HG02973 (cell line): Measurements from ENCODE around the gene MAPK8.

Experiments used
- ATAC-seq: cut with Tn5 transposase; IDR thresholded peaks from one replicate; pipeline ENCODE4 v1.9.1; 2021; ENCODE audit warnings: moderate library complexity; ENCODE audit not compliant: unreplicated experiment

The MAPK8 gene

DNA sequence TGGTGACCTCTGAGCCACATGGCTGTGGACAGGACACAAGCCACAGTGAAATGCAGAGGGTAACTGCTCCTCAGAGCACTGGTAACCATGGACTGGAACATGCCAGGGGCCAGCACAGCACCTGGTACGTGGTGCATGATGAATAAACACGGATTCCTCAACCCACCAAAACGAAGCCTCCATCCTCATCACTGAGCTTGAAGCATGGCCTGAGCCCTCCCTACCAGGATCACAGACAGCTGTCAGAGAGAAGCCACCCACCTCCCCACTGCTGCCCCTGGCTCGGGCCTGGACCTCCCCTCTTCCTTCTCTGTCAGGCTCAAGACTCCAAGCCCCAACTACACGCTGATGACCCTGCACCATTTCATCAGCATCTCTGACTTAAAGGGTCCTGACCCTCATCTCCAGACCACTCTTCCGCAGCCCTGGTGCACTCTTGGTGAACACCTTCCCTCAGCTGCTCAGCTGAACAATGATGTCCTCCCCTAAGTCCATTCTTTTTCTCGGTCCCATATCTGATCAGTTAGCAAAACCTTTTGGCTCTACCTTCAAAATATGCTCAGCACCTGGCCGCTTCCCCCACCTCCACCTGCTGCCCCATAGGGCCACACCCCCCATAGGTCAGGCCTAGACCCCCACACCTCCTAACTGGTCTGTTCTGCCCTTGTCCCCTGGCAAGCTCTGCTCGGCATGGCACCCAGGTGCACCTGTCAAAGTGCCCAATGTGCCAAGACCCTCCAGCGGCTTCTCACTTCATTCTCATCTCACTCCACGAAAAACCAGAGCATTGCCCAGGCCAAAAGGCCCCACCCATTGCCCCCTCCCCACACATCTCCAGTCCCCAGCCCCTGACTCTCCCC is 141.1 kb downstream of the MAPK8 start:
- ATAC-seq, result no peak

DNA sequence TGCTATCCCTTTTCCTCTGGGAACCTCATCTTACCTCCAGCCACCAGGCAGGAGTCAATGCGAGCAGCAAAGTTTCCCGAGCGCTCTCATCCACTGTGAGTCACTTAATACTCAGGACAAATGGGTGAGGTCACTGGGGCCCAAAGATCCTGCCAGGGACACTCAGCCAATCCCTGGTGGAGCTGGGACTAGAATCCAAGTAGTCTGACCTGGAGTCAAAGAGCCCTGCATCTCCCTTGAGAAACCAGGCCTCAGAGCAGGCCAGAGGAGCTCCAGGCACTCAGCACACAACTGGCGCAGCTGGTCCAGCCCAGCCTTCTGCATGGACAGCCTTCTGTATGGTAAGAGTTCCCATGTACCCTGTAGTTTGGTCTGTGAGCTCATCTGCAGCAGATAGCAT is 142.3 kb downstream of the MAPK8 start:
- ATAC-seq, result no peak

- no peak for ATAC-seq
Observed at GRCh38 chr10:48449501-48450232, 143.2 kb downstream of the MAPK8 start.

DNA sequence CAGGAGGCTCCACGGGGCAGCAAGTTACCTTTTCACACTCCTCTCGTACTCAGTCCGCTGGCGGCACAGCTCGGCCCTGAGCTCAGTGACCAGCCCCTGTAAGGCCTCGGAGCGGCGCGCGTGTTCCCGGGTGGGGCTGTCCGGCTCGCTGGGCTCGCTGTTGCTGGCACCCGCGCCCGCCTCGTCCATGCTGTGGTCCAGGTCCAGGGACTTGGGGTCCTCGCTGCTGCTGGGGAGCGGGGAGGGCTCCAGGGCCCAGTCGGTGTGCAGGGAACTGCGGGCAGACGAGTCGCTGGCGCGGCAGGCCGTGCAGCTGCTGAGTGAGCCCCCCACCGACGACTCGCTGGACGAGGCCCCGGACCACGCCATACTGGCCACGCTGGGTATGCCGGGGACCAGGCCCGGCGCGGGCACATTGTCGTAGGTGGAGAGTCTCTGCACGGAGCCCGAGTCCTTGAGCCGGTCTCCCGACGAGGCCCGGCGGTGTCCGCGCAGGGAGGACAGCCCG is 143.8 kb downstream of the MAPK8 start:
- no peak for ATAC-seq

DNA sequence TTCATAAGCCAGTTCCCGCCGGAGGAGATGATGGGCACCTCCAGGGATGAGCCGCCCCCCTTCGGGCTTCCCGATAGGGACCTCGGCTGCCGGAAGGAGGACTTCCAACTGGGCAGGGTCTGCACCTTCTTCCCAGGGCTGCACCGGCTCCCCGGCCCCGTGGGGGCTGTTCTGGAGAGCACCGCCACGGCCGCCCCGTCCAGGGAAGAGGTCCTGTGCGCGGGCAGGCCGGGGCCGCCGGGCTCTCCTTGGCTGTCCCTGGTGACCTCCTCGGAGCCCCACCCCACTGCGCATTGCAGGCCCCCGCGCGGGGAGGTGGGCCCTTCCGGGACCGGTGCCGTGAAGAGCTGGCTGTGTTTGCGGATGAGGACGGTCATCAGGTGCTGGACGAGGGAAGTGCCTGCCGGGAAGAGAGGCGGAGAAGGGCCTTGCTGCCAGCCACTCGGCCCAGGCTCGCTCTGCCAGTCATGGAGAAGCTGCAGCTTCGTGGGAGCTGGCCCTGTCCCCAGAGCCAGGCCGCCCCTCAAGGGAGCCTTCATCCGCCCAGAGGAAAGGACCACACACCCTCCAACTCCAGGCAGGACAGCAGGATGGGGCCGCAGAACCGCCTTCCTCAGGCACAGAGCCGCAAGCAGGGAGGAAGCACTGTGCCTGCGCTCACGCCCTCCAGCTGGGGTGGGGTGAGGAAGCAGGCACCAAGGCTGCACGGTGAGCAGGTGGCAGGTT is 144.4 kb downstream of the MAPK8 start:
- no peak for ATAC-seq

DNA sequence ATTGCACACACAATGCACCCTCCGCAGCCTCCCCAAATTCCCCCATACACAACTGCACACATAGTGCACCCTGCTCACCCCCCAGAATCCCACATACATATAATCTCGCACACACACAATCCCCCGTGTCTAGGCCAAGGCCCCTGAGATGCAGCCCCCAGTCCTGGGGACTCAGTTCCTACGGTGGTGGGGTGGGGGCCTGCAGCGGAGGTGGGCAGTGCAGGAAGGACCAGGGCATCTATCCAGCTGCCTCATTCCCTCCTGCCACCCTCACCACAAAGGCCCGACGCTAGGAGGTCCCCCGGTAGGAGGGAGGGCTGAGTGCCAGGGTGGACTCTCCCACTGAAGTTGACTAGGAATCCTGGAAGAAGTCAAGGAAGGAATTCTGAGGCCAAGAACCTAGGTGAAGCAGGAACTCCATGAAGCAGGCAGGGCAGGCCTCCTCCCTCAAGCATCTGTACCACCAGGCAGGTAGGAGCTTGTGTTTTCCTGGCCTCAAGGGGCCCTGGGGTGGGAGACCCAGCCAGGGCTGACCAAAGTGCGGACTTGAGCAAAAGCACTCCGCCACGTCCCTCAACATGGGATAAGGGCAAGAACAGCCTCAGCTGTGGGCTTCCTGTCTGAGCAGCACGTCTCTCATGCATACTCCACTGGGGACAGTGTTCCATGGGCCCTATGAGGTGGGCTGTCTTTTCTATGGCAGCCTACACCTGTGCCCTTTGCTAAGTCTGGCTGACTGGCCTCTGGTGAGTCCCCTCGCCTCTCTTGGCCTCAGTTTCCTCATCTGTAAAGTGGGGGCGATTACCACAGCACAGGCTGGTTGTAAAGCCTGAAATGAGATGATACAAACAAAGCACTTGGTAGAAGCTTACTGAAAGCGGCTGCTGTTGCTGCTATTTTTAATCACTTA is 145.7 kb downstream of the MAPK8 start:
- no peak for ATAC-seq

GRCh38 chr10:48452879-48453412 is 146.5 kb downstream of the MAPK8 start:
- no peak for ATAC-seq

GRCh38 chr10:48453451-48454301 is 147.2 kb downstream of the MAPK8 start:
- ATAC-seq, result no peak

DNA sequence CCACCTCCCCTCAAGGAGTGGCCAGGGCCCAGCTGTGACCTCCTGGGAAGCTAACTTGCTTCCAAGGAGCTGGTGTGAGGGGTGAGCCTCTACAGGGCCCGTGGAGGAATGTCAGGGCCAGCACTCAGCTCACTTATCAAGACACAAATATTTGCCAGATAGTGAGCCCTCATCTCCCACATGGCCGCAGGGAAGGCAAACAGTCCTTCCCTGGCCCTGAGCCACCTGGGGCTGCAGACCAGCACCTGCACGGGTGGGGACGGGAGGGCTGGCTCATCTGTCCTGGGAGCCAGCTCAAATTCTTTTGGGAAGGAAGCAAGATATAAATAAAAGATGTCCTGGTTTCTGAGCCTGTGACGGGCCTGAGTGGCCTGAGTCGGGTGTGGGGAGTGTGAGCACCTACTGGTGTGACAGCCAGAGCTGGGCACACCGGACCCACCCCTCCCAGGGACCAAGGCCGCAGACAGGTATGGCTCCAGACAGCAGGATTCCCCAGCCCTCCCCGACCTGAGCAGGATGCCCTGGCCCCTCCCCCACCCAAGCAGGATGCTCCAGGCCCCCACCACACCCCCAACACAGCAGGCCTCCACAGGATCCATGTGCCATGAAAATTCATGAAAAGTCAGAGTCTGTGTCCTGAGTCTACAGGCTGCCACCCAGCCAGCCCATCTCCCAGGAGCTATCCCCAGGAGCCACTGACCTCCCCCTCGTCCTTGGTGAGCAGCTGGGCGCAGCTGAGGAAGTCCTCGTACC is 148.0 kb downstream of the MAPK8 start:
- ATAC-seq, result no peak

DNA sequence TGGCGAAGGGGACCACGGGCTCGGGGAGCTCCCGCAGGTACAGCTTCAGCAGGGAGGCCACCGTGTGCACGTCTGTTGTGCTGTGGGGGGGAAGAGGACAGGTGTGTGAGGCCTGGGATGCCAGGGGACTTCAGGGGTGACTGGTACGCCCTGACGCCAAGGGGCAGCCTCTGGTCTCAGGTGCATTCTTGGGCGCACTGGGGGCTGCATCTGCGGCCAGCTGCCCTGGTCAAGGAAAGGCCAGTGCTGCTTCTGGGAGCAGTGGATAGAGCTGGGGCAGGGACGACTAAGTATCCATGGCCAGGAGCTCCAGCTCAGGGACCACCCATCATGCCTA is 148.5 kb downstream of the MAPK8 start:
- ATAC-seq, result no peak

DNA sequence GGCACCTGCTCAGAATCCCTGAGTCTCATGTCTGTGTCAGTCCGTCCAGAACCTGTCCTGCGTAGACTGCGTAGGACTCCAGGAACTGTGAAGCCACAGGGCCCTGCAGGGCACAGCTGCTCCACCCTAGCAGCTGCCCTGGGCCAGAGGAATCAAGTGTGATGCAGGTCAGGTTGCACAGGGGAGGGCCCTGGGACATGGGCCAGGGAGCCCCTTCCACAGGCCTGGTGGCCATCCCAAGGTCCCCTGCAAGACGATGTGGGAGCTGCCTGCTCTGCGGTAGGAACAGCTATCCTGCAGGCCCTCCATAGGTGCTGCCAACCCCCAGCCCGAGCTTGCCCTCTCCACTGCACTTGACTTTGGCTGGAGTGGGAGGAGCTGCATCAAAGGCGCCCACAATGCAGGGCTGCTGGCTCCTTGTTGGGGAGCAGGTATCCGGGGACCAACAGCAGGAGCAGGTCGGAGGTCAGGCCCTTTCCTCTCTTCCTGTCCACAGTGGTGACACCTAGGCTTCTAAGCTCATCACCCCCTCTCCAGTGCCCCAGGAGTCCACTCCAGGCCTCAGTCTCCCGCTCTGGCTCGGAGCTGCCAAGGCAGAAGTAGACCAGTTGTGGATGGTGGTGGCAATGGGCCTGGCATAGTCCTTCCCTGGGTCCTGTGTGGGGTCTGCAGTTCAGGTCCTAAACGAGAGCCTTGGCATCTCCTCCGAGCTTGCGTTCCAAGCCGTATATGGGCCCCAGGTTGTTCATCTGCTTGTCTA is 149.1 kb downstream of the MAPK8 start:
- ATAC-seq, result no peak

DNA sequence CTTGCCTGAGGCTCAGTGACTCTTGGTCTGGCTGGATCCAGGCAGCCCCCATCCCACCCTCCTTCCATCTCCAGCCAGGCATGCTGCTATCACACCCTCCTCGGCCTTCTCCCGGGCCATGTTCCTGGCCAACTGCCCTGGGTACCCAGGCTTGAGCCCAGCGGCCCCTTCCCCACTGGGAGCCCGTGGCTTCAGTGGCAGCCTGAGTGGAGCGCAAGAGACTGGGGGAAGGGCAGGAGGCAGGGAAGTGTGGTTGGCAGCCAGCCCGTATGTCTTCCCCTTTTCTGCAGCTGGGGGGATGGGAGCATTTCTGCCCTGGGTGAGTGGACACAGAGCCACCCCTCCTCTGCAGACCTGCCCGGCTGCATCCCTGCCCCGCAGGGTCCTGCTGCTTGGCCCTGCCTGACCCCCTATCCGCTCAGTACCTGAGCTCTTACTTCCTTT is 149.9 kb downstream of the MAPK8 start:
- ATAC-seq, result no peak

- ATAC-seq, result no peak
Observed at GRCh38 chr10:48456808-48457761, 150.6 kb downstream of the MAPK8 start.

DNA sequence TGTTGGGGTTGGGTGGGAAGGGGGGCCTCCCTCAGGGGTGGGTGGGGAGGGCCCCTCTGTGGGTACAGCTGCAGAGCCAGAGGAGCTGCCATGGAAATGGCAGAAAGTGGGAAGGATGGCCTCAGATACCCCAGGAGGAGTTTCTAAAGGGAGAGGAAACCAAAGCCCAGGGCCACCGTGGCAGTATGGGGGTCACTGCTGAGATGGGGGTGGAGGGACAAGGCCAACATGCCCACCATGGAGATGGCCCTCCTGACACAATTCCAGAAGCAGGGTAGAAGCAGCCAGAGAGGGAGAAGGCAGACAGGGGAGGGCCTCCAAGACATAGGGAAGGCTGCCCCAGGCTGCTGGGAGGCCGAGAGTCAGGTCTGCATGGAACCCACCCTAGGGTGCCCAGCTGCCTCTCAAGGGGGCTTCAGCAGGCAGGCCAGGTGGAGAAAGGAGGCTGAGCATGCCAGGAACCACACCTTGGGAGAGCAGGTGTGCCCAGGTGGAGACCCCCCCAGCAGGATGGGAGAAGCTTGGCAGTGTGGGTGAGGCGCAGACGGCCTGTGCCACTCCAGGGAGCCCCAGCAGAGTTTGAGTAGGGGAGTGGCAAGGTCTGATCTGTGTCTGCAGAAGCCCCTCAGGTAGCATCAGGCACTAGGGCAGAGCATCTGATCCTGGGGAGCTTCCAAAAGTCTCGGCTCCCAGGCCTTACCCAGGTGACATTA is 151.6 kb downstream of the MAPK8 start:
- no peak for ATAC-seq

DNA sequence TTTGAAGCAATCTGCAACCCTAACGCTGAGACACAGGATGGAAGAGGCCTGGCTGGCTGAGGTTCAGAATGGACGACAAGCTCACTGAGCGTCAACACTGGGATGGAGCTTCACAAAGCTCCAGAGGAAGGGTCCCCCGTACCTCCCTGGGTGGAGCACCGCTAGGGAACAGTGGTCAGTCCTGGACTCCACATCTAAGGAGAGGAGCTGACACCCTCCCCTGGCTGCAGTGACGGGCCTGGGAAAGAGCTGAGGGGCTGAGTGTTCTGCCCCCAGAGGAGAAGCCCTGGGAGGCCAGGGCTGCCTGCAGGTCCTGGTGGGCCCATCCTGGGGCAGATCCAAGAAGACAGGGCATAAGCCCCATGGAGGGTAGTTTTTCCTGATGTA is 152.2 kb downstream of the MAPK8 start:
- ATAC-seq, result no peak
